Ectodermal cell (in vitro differentiated cells): ENCODE data around the gene MDM4.
"Not testable (repeated sequence)": the region's sequence is repeated elsewhere in the genome, so short reads cannot be mapped to it uniquely, and the experiment has no call there.

Experiments used
- H3K27ac ChIP-seq: 2 replicates; pipeline ENCODE4 v1.7.0; 2013; ENCODE audit warnings: mild to moderate bottlenecking, low read depth, low read length; ENCODE audit not compliant: insufficient read depth, poor library complexity, severe bottlenecking
- H3K27me3 ChIP-seq: 2 replicates; pipeline ENCODE4 v1.7.0; 2013; ENCODE audit warnings: mild to moderate bottlenecking, low read length; ENCODE audit not compliant: insufficient read depth, control insufficient read depth, poor library complexity, severe bottlenecking
- H3K36me3 ChIP-seq: one replicate; pipeline ENCODE4 v1.7.0; 2013; ENCODE audit warnings: low read length; ENCODE audit not compliant: control insufficient read depth, insufficient read depth
- H3K4me1 ChIP-seq: one replicate; pipeline ENCODE4 v1.7.0; 2013; ENCODE audit warnings: low read length; ENCODE audit not compliant: control insufficient read depth, insufficient read depth
- H3K4me3 ChIP-seq: 2 replicates; pipeline ENCODE4 v1.7.0; 2013; ENCODE audit warnings: low read depth, low read length, control low read depth; ENCODE audit not compliant: insufficient read depth
- H3K9me3 ChIP-seq: 2 replicates; pipeline ENCODE4 v1.7.0; 2013; ENCODE audit warnings: mild to moderate bottlenecking, low read length, moderate library complexity; ENCODE audit not compliant: control insufficient read depth
- WGBS, 2 experiments: methylation state at CpG; one replicate each; pipeline ENCODE4 v1.1.7; 2013; ENCODE audit warnings: missing lambda C conversion rate in 2 of 2; 5-methylcytosine and 5-hydroxymethylcytosine counted together

MDM4 gene

GRCh38 chr1:204503913-204504519 is 12.2 kb upstream of the MDM4 start:
- Histone ChIP-seq H3K4me1 (no peaks in the 10 kb centered on the region), H3K36me3 (no peaks in the 10 kb centered on the region), H3K9me3 (no peaks in the 10 kb centered on the region), H3K4me3 (no peak overlapping the region), H3K27me3 (no peaks in the 10 kb centered on the region), H3K27ac (no peak overlapping the region)
- WGBS, 2 experiments, result 93 to 100% methylated on average over 4 of the region's 4 CpGs

- H3K4me1 ChIP-seq, result no peaks in the 10 kb centered on the region
- no peaks in the 10 kb centered on the region for H3K36me3 ChIP-seq
- no peaks in the 10 kb centered on the region for H3K9me3 ChIP-seq
- 14 to 16% methylated on average over 4 of the region's 4 CpGs for WGBS, 2 experiments
- H3K27me3 ChIP-seq, result no peaks in the 10 kb centered on the region
- peak overlapping the region; percentile 53 for H3K4me3 ChIP-seq
- no peak overlapping the region for H3K27ac ChIP-seq
Measured at GRCh38 chr1:204505674-204506200, 10.5 kb upstream of the MDM4 start.

GRCh38 chr1:204506201-204506968 is 9.8 kb upstream of the MDM4 start:
- Histone ChIP-seq H3K4me1 (no peaks in the 10 kb centered on the region), H3K36me3 (no peaks in the 10 kb centered on the region), H3K27me3 (no peaks in the 10 kb centered on the region), H3K9me3 (no peaks in the 10 kb centered on the region), H3K27ac (no peak overlapping the region), H3K4me3 (peak overlapping the region; percentile 53)
- 3% methylated on average over 24 to 25 of the region's 27 CpGs for WGBS, 2 experiments

GRCh38 chr1:204506969-204507316 is 9.3 kb upstream of the MDM4 start:
- Histone ChIP-seq H3K27ac (peak overlapping the region; percentile 70), H3K9me3 (no peaks in the 10 kb centered on the region), H3K4me3 (peak overlapping the region; percentile 53), H3K36me3 (no peaks in the 10 kb centered on the region), H3K4me1 (no peaks in the 10 kb centered on the region), H3K27me3 (no peaks in the 10 kb centered on the region)
- 0% methylated on average over 13 of the region's 13 CpGs for WGBS, 2 experiments

GRCh38 chr1:204507317-204508105 is 8.7 kb upstream of the MDM4 start:
- Histone ChIP-seq H3K27me3 (no peaks in the 10 kb centered on the region), H3K4me1 (no peaks in the 10 kb centered on the region), H3K27ac (peak overlapping the region; percentile 70), H3K4me3 (peak overlapping the region; percentile 53), H3K9me3 (no peaks in the 10 kb centered on the region), H3K36me3 (no peaks in the 10 kb centered on the region)
- WGBS, 2 experiments, result 4 to 6% methylated on average over 21 of the region's 22 CpGs

GRCh38 chr1:204509186-204509635 is 7.0 kb upstream of the MDM4 start:
- no peaks in the 10 kb centered on the region for H3K27me3 ChIP-seq
- no peaks in the 10 kb centered on the region for H3K36me3 ChIP-seq
- no peak overlapping the region for H3K27ac ChIP-seq
- no peaks in the 10 kb centered on the region for H3K4me1 ChIP-seq
- H3K9me3 ChIP-seq, result no peaks in the 10 kb centered on the region
- WGBS, 2 experiments, result 88 to 89% methylated on average over 9 of the region's 9 CpGs
- no peak overlapping the region for H3K4me3 ChIP-seq

- Histone ChIP-seq H3K4me1 (no peaks in the 10 kb centered on the region), H3K27ac (no peak overlapping the region), H3K9me3 (no peaks in the 10 kb centered on the region), H3K27me3 (no peaks in the 10 kb centered on the region), H3K36me3 (no peaks in the 10 kb centered on the region), H3K4me3 (no peak overlapping the region)
Measured at GRCh38 chr1:204511366-204511765, 4.8 kb upstream of the MDM4 start.

GRCh38 chr1:204513117-204513716 is 3.0 kb upstream of the MDM4 start:
- Histone ChIP-seq H3K4me1 (no peaks in the 10 kb centered on the region), H3K36me3 (peaks cover 3% of the 10 kb centered on the region), H3K27me3 (no peaks in the 10 kb centered on the region), H3K4me3 (no peak overlapping the region), H3K9me3 (no peaks in the 10 kb centered on the region), H3K27ac (no peak overlapping the region)
- 88 to 92% methylated on average over 15 of the region's 15 CpGs for WGBS, 2 experiments

GRCh38 chr1:204514828-204515227 is 1.4 kb upstream of the MDM4 start:
- WGBS, 2 experiments, result 86 to 93% methylated on average over 2 of the region's 2 CpGs
- peaks cover 3% of the 10 kb centered on the region for H3K36me3 ChIP-seq
- no peaks in the 10 kb centered on the region for H3K9me3 ChIP-seq
- H3K27ac ChIP-seq, result no peak overlapping the region
- H3K4me1 ChIP-seq, result no peaks in the 10 kb centered on the region
- H3K4me3 ChIP-seq, result no peak overlapping the region
- no peaks in the 10 kb centered on the region for H3K27me3 ChIP-seq

- 92 to 95% methylated on average over 19 of the region's 19 CpGs for whole genome bisulfite sequencing, 2 experiments
- peak overlapping the region; percentile 76 for H3K4me3 ChIP-seq
- not testable (repeated sequence) for H3K36me3 ChIP-seq, H3K4me1 ChIP-seq, H3K27me3 ChIP-seq, H3K27ac ChIP-seq, H3K9me3 ChIP-seq
Measured at GRCh38 chr1:204517382-204517781, 1.2 kb downstream of the MDM4 start.
